HG02759 (cell line): Measurements from ENCODE around the gene NXNL1.
"Not testable (repeated sequence)": the region's sequence is repeated elsewhere in the genome, so short reads cannot be mapped to it uniquely, and the experiment has no call there.

ENCODE experiments used
- ATAC-seq: cut with Tn5 transposase; IDR thresholded peaks from one replicate; pipeline ENCODE4 v1.9.1; 2021; ENCODE audit warnings: mild to moderate bottlenecking, moderate library complexity; ENCODE audit not compliant: unreplicated experiment

The NXNL1 gene

GRCh38 chr19:17487284-17488121 is 26.8 kb upstream of the NXNL1 start:
- no peak for ATAC-seq

- ATAC-seq = no peak
Observed at GRCh38 chr19:17486545-17487240, 26.0 kb upstream of the NXNL1 start.

- ATAC-seq = no peak
Observed at GRCh38 chr19:17484520-17485185, 23.9 kb upstream of the NXNL1 start.

- no peak for ATAC-seq
Observed at GRCh38 chr19:17483605-17484002, 22.9 kb upstream of the NXNL1 start.

GRCh38 chr19:17482877-17483604 is 22.3 kb upstream of the NXNL1 start:
- no peak for ATAC-seq

GRCh38 chr19:17481986-17482385 is 21.3 kb upstream of the NXNL1 start:
- no peak for ATAC-seq

- ATAC-seq = no peak
Observed at GRCh38 chr19:17479325-17479791, 18.6 kb upstream of the NXNL1 start.

- ATAC-seq = no peak
Observed at GRCh38 chr19:17475541-17476115, 14.9 kb upstream of the NXNL1 start.

- ATAC-seq = not testable (repeated sequence)
Observed at GRCh38 chr19:17475011-17475540, 14.3 kb upstream of the NXNL1 start.

GRCh38 chr19:17473041-17473440 is 12.3 kb upstream of the NXNL1 start:
- ATAC-seq = no peak

GRCh38 chr19:17471410-17472125 is 10.8 kb upstream of the NXNL1 start:
- no peak for ATAC-seq

GRCh38 chr19:17470068-17470841 is 9.5 kb upstream of the NXNL1 start, which contains the start of gene SLC27A1:
TSS of gene SLC27A1 (plus strand) at chr19:17470524. CDS start at chr19:17470541, 17 bp downstream.
- peak; percentile 82 for ATAC-seq

GRCh38 chr19:17469481-17470067 is 8.8 kb upstream of the NXNL1 start:
- peak; percentile 63 for ATAC-seq

GRCh38 chr19:17469092-17469480 is 8.4 kb upstream of the NXNL1 start:
- no peak for ATAC-seq

- no peak for ATAC-seq
Observed at GRCh38 chr19:17468302-17469091, 7.8 kb upstream of the NXNL1 start.

GRCh38 chr19:17467471-17468301 is 7.0 kb upstream of the NXNL1 start:
- ATAC-seq = no peak

GRCh38 chr19:17466487-17466850 is 5.7 kb upstream of the NXNL1 start:
- ATAC-seq = no peak
